ENCODE measurements around the gene GMCL2. TPM values are rescaled to one million over a fixed set of nuclear protein-coding genes. Genes with fewer than 3 reads are reported as not detected.

Gene GMCL2
- total and polyA plus RNA-seq, 9 of the 15 experiments (the other 6 are each of a cell fraction or from before 2014, with no cell fraction given), result 0.04 TPM; not detected in 8

GRCh38 chr5:178218827-178219226 lies 31.7 kb upstream of the GMCL2 start (continued):
- TF ChIP-seq MCM3 (IDR thresholded peaks at IDR 0.05) (no peak), ELF1 (tag; IDR thresholded peaks at IDR 0.05) (no peak)

DNA sequence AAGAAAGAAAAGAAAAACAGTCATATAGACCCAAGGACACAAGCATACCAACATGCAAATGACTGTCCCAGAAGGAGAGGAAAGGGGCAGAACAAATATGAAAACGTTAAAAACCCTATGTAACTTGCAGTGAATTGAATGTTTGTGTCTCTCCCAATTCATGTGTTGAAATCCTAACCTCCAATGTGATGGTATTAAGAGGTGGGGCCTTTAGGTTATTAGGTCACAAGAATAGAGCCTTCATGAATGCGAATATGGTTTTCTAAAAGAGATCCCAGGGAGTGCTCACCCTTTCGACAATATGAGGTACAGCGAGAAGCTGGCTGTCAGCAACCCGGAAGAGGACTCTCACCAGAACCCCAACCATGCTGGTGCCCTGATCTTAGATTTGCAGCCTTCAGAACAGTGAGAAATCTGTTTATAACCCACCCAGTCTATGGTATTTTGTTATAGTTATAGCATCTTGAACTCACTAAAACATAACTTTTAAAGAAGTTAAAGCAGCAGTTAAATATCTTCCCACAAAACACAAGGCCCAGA lies 31.1 kb upstream of the GMCL2 start:
- Histone ChIP-seq H3K9me1 (ENCODE audit: control insufficient read depth, insufficient read depth, low read length) (peaks cover 5% of the 10 kb centered on the region), H3K9ac (ENCODE audit: insufficient read depth in 1 of 2, low read depth in 2 of 2, low read length in 2 of 2) (no peak overlapping the region), H3K4me3 (no peak overlapping the region), H3K9me3 (replicated peaks; ENCODE audit: control insufficient read depth, insufficient read depth, low read depth, low read length) (no peaks in the 10 kb centered on the region), H3K27me3 (ENCODE audit: control insufficient read depth in 2 of 2, insufficient read depth in 2 of 2, low read length in 2 of 2) (no peaks in the 10 kb centered on the region), H3K4me2 (ENCODE audit: insufficient read depth, low read length) (no peak overlapping the region), H3K4me1 (replicated peaks in 1 of 2; ENCODE audit: control insufficient read depth in 2 of 2, insufficient read depth in 2 of 2, low read length in 2 of 2) (peaks cover 7 to 19% of the 10 kb centered on the region in 2 experiments; a peak in 3 of 5 replicates), H3K36me3 (ENCODE audit: control insufficient read depth, insufficient read depth, low read length) (peaks cover 80% of the 10 kb centered on the region; the same call in 2 of the 3 replicates), H2AFZ (ENCODE audit: low read depth, low read length) (no peak overlapping the region), H4K20me1 (replicated peaks; ENCODE audit: control insufficient read depth, insufficient read depth, low read length) (peaks cover 11% of the 10 kb centered on the region), H3K27ac (ENCODE audit: extremely low read depth, low read depth, low read length) (no peak overlapping the region), H3K79me2 (ENCODE audit: control insufficient read depth, insufficient read depth, low read length) (no peaks in the 10 kb centered on the region)
- FAIRE-seq (no peak), ATAC-seq (no peak), DNase-seq (ENCODE audit: extremely low read depth in 1 of 4, low spot score in 3 of 4) (no peak)
- intact Hi-C loops (cut with micrococcal nuclease) (no loop called here), in situ Hi-C loops (cut with MboI) (no loop called here)
- no TSS peak for BruUV-seq (replicated peaks)
- WGBS (ENCODE audit: insufficient coverage, low coverage, missing lambda C conversion rate), result 70% methylated on average over 5 of the region's 5 CpGs
- POLR2A ChIA-PET, result no interaction called here
- CTCF ChIA-PET (ENCODE audit: low intra/inter-chr PET ratio), result no interaction called here
- TF ChIP-seq, protein P1, sequence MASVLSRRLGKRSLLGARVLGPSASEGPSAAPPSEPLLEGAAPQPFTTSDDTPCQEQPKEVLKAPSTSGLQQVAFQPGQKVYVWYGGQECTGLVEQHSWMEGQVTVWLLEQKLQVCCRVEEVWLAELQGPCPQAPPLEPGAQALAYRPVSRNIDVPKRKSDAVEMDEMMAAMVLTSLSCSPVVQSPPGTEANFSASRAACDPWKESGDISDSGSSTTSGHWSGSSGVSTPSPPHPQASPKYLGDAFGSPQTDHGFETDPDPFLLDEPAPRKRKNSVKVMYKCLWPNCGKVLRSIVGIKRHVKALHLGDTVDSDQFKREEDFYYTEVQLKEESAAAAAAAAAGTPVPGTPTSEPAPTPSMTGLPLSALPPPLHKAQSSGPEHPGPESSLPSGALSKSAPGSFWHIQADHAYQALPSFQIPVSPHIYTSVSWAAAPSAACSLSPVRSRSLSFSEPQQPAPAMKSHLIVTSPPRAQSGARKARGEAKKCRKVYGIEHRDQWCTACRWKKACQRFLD (CRISPR knock-in tag; IDR thresholded peaks at IDR 0.05), result no peak
- 0 out of 2 replicates have a peak, but pooled peaks have one; percentile 30 for TF ChIP-seq POLR2G (IDR thresholded peaks at IDR 0.05; ENCODE audit: low read depth, low read length)
- TF ChIP-seq RBFOX2 (IDR thresholded peaks at IDR 0.05; ENCODE audit: low read depth, low read length), result 0 out of 2 replicates have a peak, but pooled peaks have one; percentile 22

Measured in K562 (cell line).